Measurements from ENCODE around the gene FRMD4B. TPM values are rescaled to one million over a fixed set of nuclear protein-coding genes. Genes with fewer than 3 reads are reported as not detected.

FRMD4B gene
- total RNA-seq, 3 donors from 2014 or later, result 31.1 to 49.5 (median 35.0) TPM

DNA sequence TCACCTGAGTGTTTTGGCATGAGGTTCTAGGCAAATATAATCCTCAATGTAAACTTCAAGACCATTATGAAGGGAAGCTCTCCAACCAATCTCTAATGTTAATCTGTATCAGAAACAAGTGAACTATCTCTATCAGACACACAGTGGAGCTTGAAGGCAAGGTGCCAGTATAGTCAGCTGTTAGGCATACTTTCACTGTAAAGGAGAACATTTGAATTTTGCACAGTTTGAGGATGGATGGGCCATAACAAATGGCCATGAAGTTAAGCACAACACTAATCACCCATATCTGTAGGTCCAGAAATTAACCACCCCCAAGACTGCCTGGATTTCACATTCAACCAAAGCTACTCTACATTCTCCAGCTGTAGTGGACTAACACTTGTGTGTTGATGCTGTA lies 194.4 kb downstream of the FRMD4B start:
- TF ChIP-seq POLR2A (IDR thresholded peaks at IDR 0.05) (no peak), POLR2AphosphoS5 (IDR thresholded peaks at IDR 0.05) (no peak)
- TF ChIP-seq, protein P1, sequence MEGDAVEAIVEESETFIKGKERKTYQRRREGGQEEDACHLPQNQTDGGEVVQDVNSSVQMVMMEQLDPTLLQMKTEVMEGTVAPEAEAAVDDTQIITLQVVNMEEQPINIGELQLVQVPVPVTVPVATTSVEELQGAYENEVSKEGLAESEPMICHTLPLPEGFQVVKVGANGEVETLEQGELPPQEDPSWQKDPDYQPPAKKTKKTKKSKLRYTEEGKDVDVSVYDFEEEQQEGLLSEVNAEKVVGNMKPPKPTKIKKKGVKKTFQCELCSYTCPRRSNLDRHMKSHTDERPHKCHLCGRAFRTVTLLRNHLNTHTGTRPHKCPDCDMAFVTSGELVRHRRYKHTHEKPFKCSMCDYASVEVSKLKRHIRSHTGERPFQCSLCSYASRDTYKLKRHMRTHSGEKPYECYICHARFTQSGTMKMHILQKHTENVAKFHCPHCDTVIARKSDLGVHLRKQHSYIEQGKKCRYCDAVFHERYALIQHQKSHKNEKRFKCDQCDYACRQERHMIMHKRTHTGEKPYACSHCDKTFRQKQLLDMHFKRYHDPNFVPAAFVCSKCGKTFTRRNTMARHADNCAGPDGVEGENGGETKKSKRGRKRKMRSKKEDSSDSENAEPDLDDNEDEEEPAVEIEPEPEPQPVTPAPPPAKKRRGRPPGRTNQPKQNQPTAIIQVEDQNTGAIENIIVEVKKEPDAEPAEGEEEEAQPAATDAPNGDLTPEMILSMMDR (IDR thresholded peaks at IDR 0.05), result no peak
- no peak for DNase-seq (ENCODE audit: low spot score in 2 of 2)
- H3K36me3 ChIP-seq, result no peaks in the 10 kb centered on the region
- H3K9me3 ChIP-seq, result no peaks in the 10 kb centered on the region
- no peaks in the 10 kb centered on the region for H3K27me3 ChIP-seq
- no peaks in the 10 kb centered on the region for H3K4me1 ChIP-seq
- H3K4me3 ChIP-seq, result no peak overlapping the region
- intact Hi-C loops (cut with DNase I; ENCODE audit: low total_unique reads), result no loop called here
- no peak overlapping the region for H3K27ac ChIP-seq

DNA sequence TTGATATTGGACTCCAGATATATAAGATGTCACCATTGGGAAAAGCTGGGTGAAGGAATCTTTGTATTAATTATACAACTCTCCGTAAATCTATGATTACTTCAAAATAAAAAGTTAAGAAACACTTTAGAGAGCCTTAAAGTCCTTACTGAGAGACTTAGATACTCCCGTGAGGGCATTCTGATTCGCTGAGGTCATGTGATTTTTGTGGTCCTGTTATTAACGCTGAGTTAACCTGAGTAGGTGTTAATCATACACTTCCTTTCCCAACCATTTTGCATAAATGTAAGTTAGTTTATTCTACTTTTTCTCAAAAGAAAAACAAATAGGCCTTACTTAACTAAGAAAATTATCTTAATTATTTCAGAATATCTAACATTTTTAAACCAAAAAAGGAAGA lies 196.4 kb downstream of the FRMD4B start:
- TF ChIP-seq POLR2AphosphoS5 (IDR thresholded peaks at IDR 0.05), result no peak
- TF ChIP-seq, protein P1 (IDR thresholded peaks at IDR 0.05), result no peak
- TF ChIP-seq POLR2A (IDR thresholded peaks at IDR 0.05), result no peak
- Histone ChIP-seq H3K9me3 (no peaks in the 10 kb centered on the region), H3K36me3 (no peaks in the 10 kb centered on the region), H3K4me3 (no peak overlapping the region), H3K4me1 (no peaks in the 10 kb centered on the region), H3K27me3 (no peaks in the 10 kb centered on the region), H3K27ac (no peak overlapping the region)
- intact Hi-C loops (cut with DNase I; ENCODE audit: low total_unique reads), result no loop called here
- no peak for DNase-seq (ENCODE audit: low spot score in 2 of 2)

DNA sequence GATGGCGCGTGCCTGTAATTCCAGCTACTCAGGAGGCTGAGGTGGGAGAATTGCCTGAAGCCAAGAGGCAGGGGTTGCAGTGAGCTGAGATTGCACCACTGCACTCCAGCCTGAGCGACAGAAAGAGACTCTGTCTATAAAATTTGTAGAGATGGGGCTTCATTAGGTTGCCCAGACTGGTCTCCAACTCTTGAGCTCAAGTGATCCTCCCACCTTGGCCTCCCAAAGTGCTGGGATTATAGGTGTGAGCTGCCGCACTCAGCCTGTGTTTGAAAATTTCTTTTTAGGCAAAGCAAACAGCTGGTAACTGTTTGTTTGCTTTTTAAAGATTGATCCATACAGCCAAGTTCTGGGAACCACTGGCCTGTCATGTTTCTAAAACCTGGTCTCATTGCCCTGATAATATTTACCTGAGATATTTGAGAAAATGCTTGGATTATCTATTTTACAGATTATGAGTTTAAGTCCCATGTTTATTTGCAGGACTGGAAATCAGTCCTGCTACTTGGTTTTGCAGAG lies 199.3 kb downstream of the FRMD4B start:
- TF ChIP-seq POLR2A (IDR thresholded peaks at IDR 0.05) (no peak), POLR2AphosphoS5 (IDR thresholded peaks at IDR 0.05) (no peak)
- TF ChIP-seq, protein P1 (IDR thresholded peaks at IDR 0.05), result no peak
- intact Hi-C loops (cut with DNase I; ENCODE audit: low total_unique reads), result no loop called here

DNA sequence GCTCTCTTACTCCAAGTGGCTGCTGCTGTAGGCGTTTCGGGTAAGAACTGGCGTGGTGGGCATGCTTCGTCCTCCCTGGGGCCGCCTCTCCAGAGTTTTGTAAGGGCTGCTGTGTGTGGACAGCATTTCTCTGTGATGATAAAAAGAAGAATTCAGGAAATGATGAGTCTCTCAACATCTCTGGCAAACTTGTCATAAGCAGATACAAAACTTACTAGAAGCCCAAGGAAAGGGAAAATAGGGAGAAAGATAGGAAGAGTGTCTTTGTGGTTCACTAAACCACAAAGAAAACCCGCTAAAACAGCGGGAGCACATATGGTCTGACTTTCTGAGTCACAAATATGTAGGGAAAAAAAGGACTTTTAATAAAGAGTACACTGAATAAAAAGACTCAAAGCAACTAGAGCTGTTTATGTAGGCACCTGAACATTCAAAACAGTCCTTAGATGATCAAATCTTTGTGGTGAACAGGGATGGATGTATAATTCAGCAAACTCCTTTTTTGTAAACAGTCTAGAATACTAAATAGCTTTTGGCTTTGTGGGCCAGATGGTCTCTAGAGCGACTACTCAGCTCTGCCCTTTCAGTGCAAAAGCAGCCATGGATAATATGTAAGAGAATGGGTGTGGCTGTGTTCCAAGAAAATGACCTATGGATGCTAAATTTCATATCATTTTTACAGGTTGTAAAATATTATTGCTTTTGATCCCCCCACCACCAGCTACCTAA lies 203.1 kb downstream of the FRMD4B start:
- H3K27ac ChIP-seq, result peak overlapping the region in 1 of 2 donors; percentile 68
- TF ChIP-seq POLR2A (IDR thresholded peaks at IDR 0.05) (no peak), POLR2AphosphoS5 (IDR thresholded peaks at IDR 0.05) (no peak)
- TF ChIP-seq, protein P1 (IDR thresholded peaks at IDR 0.05), result no peak
- intact Hi-C loops (cut with DNase I; ENCODE audit: low total_unique reads), result no loop called here
- H3K4me1 ChIP-seq, result peaks cover 0 to 13% of the 10 kb centered on the region in 2 donors
- no peaks in the 10 kb centered on the region for H3K9me3 ChIP-seq
- no peak for DNase-seq (ENCODE audit: low spot score in 2 of 2)
- H3K36me3 ChIP-seq, result peaks cover 9% of the 10 kb centered on the region
- no peaks in the 10 kb centered on the region for H3K27me3 ChIP-seq
- no peak overlapping the region for H3K4me3 ChIP-seq

More for the DNA sequence above, 199.3 kb downstream of the FRMD4B start:
- no peak overlapping the region for H3K4me3 ChIP-seq
- H3K4me1 ChIP-seq, result peaks cover 0 to 8% of the 10 kb centered on the region in 2 donors
- no peaks in the 10 kb centered on the region for H3K9me3 ChIP-seq
- no peak overlapping the region for H3K27ac ChIP-seq
- no peak for DNase-seq (ENCODE audit: low spot score in 2 of 2)
- no peaks in the 10 kb centered on the region for H3K36me3 ChIP-seq
- H3K27me3 ChIP-seq, result no peaks in the 10 kb centered on the region

DNA sequence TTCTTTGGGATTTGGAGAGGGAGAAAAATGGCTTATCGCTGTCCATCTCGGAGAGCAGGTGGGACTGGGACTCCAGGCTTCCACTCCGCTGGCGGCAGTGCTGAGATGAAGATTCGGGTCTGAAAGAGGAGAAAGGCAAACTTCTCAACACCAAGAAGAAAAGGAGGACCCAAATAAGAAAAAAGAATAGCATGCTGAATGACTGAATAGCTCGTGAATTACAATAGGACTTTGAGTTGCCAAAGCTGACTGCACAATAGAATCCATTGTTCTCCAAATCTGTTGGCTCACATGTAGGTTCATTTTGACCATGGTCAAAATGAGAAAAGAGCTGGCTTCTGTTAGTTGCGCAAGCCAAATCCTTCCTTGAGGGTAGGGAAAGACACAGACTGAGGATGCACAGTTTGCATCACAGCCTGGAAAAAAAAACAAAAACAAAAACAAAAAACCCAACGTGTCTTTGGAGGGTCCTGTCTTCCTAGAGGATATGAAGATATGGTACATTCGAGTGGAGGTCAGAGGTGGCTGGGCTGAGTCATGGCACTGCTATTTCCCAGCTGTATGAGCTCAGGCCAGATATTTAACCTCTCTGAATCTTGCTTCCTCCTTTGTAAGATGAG lies 204.2 kb downstream of the FRMD4B start:
- Histone ChIP-seq H3K4me1 (peaks cover 0 to 13% of the 10 kb centered on the region in 2 donors), H3K4me3 (no peak overlapping the region), H3K9me3 (no peaks in the 10 kb centered on the region), H3K27ac (peak overlapping the region; percentile 44 to 68), H3K27me3 (no peaks in the 10 kb centered on the region), H3K36me3 (peaks cover 9% of the 10 kb centered on the region)
- intact Hi-C loops (cut with DNase I; ENCODE audit: low total_unique reads), result no loop called here
- DNase-seq (ENCODE audit: low spot score in 2 of 2), result no peak
- TF ChIP-seq POLR2A (IDR thresholded peaks at IDR 0.05) (no peak), POLR2AphosphoS5 (IDR thresholded peaks at IDR 0.05) (no peak)
- TF ChIP-seq, protein P1 (IDR thresholded peaks at IDR 0.05), result no peak
